Fibroblast of gingiva (primary cell): Measurements from ENCODE around the gene ZFPM1.
"Not testable (repeated sequence)": the region's sequence is repeated elsewhere in the genome, so short reads cannot be mapped to it uniquely, and the experiment has no call there.

Experiments
- DNase-seq: peaks from one replicate; pipeline ENCODE4 v3.0.0-alpha.2; 2011; ENCODE audit warnings: low read depth

ZFPM1 gene

DNA sequence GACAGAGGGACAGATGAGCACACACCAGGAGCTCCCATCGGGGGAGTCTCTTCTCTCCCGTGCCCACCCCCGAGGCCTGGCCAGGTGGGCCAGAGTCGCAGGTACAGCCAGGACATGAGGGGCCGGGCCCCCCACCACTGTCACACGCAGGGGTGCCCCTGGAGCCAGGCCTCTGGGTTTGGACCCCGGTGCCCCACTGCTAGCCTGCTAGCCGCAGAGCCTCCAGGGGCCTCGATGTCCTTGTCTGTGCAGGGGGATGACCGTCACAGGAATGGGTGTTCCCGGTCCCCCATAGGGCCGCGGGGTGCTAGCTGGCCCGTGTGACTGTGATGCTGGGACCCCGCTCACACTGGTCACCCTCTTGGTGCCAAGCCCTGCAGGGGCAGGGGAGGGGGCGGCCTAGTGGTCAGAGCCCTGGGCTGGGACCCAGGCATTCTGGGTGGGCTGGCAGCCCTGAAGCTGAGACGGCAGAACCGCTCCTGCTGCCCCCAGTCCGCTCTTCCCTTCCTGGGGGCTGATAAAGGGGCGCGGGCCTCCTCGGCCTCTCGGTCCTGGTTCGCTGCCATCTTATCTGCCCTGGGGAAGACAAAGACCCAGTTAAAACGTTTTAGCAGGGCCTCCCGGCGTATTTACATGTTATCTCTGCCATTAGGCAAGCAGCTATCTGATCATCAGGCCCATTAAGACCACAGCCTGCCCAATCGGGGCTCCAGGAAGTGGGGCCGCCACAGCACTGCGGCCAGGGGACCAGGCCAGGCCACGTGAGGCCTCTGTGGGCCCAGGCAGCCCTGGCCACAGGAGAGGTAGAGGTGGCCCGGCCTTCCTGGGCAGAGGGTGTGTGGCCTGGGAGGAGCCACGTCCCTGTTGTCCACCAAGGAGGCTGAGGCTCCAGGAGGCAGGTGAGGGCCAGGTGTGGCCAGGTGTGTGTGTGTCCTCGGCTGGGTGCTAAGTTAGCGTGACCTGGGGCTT is 59.9 kb downstream of the ZFPM1 start:
- no peak for DNase-seq

GRCh38 chr16:88514070-88514469 is 61.0 kb downstream of the ZFPM1 start:
- DNase-seq = no peak

GRCh38 chr16:88514526-88515232 is 61.6 kb downstream of the ZFPM1 start:
- DNase-seq = no peak

GRCh38 chr16:88515371-88515770 is 62.3 kb downstream of the ZFPM1 start:
- no peak for DNase-seq

DNA sequence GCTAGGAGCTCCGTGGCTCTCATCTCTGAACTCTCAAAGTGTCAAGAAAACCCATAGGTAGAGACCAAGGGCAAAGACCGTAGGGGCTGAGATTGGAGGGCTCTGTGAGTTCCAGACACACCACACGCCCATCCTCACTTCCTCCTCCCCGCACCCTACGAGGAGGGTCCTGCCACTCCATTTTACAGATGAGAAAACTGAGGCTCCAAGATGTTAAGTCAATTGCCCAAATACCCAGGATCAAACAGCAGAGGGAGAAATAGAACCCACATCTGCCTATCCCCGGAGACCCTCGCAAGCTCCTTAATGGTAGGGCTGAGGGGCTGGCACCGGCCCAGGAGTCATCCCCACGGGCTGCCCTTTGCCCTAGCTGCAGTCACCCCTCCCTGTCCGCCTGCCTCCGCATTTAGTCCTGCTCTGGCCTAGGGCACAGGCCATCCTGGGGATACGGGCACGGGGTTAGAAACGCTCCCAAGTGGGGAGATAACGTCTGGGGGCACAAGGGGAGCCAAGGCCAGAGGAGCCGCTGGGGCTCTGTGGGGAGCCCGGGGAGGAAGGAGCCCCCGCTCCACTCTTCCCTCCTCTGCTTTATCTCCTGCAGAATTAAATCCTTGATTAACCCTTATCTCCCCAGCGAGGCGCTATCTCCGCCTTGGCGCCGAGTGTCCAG is 63.0 kb downstream of the ZFPM1 start:
- no peak for DNase-seq

DNA sequence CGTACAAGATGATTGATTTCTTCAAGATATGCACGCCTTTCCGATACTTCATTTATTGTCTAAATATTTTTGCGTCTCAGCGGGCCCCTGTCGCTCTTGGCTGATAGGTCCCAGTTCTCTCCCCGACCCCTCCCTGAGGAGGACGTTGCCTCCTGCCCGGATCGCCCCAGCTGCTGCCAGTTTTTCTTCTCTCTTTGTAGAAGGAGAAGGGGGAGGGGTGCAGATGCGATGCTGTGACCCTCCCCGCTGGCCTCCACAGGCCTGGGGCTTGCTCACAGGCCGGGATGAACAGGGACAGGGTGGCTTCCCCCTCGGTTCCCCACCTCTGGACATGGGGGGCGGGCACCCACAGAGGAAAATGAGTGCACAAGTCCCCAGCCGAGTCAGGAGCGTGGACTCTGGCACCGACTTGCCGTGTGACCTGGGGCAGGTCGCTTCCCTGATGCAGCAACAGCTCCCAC is 63.6 kb downstream of the ZFPM1 start:
- no peak for DNase-seq

DNA sequence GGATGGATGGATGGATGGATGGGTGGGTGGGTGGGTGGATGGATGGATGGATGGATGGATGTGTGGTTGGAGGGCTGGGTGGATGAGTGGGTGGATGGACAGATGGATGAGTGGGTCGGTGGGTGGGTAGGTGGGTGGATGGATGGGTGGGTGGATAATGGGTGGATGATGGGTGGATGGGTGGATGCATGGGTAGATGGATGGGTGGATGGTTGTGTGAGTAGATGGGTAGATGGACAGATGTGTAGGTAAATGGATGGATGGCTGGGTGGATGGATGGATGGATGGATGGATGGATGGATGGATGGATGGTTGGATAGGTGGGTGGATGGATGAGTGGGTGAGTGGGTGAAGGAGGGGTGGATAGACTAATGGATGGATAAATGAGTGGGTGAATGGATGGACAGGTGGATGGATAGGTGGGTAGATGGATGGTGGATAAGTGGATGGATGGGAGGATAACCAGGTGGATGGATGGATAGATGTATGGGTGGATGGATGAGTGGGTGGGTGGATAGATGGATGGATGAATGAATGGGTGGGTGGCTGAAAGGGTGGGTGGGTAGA is 64.2 kb downstream of the ZFPM1 start:
- DNase-seq = not testable (repeated sequence)

DNA sequence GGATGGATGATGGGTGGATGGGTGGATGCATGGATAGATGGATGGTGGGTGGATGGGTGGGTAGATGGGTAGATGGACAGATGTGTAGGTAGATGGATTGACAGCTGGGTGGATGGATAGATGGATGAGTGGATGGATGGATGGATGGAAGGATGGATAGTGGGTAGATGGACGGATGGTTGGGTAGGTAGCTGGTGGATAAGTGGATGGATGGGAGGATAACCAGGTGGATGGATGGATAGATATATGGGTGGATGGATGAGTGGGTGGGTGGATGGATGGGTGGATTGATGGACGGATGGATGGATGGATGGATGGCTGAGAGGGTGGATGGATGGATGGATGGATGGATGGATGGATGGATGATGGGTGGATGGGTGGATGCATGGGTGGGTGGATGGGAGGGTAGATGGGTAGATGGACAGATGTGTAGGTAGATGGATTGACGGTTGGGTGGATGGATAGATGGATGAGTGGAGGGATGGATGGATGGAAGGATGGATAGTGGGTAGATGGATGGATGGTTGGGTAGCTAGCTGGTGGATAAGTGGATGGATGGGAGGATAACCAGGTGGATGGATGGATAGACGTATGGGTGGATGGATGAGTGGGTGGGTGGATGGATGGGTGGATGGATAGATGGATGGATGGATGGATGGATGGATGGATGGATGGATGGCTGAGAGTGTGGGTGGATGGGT is 65.5 kb downstream of the ZFPM1 start:
- not testable (repeated sequence) for DNase-seq

- DNase-seq = no peak
Measured at GRCh38 chr16:88519240-88519639, 66.2 kb downstream of the ZFPM1 start.

- DNase-seq = no peak
Measured at GRCh38 chr16:88519938-88520653, 67.0 kb downstream of the ZFPM1 start.

GRCh38 chr16:88521674-88522073 is 68.6 kb downstream of the ZFPM1 start:
- DNase-seq = no peak

DNA sequence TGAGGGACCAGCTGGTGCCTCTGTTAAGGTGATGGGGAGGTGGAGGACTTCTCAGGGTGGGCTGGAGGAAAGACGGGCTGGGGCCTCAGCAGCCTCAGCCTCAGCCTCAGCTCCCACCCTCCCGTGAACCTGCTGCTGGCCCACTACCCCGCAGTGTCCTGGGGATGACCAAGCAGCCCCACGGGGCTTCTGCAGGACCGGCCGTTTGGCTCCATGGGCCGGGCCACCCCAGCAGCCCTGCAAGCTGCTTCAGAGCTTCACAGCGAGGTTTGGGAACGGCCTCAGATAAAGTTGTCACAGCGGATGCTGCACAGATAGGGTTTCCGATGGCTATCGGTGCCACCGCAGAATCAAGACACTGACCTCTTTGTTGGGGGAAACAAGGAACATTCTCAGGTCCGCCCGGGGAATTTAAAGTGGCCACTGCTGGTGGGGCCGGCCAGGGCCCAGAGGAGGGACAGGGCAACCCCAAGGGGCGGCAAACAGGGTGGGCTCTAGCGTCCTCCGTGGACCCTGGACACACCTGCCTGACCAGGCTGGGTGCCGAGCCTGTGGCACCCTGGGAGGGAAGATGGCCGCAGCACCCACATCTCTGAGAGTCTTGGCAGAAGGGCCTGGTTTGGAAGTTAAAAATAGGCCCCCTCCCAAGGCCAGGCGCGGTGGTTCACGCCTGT is 69.3 kb downstream of the ZFPM1 start:
- no peak for DNase-seq

DNA sequence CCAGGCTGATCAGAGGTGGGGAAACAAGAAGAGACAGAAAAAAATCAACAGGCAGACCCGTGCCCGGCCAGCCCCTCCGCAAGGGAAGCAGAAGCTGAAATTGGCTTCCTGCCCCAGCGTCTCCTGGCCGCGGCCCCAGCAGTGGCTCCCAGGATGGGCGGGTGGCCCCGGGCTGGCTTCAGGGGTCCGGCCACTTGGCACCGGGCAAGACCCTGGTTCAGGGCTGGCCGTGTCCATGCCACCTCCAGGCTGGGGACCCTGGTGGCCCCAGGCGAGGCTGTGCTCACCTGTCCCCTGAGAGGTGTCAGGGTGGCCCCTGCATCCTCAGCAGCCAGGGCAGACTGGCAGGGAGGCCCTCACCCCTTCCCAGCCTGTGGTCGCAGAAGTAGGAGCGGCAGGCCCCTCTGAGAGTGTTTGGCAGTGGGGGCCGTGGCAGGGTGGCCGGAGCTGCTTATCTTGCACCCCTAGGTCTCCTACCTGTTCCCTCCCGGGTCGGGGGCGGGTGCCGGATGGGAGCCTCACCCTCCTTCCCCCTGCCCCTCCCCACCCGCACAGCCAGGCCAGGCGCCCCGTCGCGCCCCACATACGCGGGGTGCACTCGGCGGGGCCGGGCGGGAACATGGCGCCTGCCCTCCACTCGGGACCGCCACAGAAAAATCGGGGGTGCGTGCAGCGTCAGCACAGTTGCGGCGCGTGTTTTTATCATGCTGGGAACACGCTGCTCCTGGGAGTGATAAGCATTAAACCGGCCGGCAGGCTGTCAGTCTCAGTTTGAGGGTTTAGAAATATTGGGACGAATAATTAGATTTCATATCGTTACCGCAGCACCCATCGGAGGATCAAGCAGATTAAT is 70.5 kb downstream of the ZFPM1 start:
- DNase-seq = no peak

DNA sequence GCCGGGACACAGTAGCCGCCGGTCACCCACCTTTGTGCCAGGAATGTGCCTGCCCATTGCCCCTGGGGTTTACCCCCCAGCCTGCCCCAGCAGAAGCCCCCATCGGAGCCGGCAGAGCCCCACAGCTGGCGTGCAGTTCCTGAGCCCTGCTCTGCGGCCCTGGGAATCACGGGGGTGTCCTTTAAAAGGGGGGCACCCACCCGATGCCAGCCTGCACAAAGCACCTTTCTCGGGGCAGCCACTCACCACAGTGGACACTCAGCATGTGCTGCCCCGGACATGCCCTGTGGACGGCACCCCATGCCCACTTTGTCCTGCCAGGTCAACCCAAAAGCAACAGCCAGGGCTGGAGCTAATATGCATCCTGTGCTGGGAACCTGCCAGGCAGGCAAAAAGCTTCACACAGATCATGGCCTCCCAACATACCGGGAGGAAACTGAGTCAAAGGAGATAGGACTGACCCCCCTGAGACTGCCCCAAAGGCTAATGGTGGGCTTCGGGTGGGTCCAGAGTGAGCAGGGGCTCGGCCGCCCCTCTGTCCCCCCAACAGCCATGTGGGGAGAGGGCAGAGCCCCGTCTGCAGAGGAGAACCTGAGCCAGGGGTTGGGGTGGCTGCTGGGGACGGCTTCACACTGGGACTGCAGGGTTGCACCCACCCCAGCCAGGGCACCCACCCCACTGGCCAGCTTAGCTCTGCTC is 71.3 kb downstream of the ZFPM1 start:
- no peak for DNase-seq

- no peak for DNase-seq
Measured at GRCh38 chr16:88524973-88525662, 72.0 kb downstream of the ZFPM1 start.

DNA sequence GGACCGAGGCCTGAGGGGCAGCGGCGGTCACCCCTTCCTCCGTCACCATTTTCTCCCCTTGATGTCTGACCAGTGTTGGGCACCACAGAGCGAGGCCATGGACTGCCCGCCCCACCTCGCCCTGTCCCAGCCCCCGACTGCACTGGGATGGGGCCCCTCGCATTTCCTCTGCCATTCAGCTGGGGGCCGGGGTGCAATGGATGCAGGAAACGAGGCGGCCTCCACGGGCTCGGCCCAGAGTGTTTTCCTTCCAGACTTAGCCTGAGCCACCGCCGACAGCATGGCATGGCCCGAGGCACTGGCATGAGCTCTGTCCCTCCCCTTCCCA is 72.5 kb downstream of the ZFPM1 start:
- DNase-seq = no peak

DNA sequence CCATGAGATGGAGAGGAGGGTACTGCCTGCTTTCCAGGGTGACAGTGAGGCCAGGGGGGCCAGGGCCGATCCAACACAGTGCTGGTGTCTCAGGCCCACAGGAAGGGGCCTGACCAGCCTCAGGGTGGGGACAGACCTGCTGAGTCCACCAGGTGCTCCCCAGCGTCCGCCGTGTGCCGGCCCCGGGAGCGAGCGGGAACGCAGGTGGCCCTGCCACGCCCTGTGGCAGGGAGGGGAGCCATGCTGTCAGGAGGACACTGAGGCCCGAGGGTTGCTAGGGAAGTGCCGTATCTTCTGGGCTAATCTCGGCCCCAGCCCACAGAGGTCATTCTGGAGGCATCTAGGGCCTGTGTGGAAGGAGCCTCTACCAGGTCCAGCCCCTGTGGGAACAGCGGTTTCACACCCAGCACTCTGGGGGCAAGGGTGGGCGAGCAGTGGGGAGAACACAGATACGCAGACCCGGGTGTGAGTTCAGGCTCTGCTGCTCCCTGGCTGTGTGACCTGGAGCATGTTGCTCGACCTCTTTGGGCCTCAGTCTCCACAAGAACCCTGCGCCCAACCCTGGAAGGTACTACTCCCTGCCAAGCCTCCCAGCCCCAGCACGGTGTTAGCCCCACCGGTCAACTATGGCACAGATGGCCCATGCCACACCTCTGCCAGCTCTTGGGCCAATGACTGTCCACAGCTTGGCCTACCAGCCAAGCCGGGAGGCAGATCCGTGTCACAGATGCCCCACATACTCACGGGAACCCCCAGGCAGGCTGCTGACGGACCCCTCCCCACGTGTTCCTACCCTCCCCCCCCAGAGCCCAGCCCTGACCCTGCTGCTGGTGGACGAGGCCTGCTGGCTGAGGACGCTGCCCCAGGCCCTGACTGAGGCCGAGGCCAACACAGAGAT is 73.2 kb downstream of the ZFPM1 start:
- no peak for DNase-seq

- DNase-seq = no peak
Measured at GRCh38 chr16:88526906-88527185, 73.8 kb downstream of the ZFPM1 start.
